Forelimb muscle (tissue), 1 donor: ENCODE measurements around the gene RRP15. TPM values are rescaled to one million over a fixed set of nuclear protein-coding genes. Genes with fewer than 3 reads are reported as not detected.
A peak's percentile ranks its signal among the peaks of the same experiment; 100 is the strongest.

Source experiments
- DNase-seq: peaks from one replicate; pipeline ENCODE4 v3.0.0-alpha.2; 2013; ENCODE audit warnings: low read depth
- polyA plus RNA-seq: library from polyadenylated mRNA; unstranded; fragments of 120-200 nt; gene quantifications from one replicate; pipeline ENCODE4 v1.2.1, GENCODE V29; 2013; ENCODE audit not compliant: insufficient read length

RRP15 gene
- polyA plus RNA-seq, 1 donor: 18.0 TPM

- DNase-seq: no peak
Observed at GRCh38 chr1:218362418-218363076, 77.5 kb downstream of the RRP15 start.

- DNase-seq: no peak
Observed at GRCh38 chr1:218363141-218363540, 78.0 kb downstream of the RRP15 start.

GRCh38 chr1:218364028-218364710, 79.1 kb downstream of the RRP15 start:
- DNase-seq: no peak

- DNase-seq: no peak
Observed at GRCh38 chr1:218365226-218365999, 80.3 kb downstream of the RRP15 start.

GRCh38 chr1:218366322-218367052, 81.4 kb downstream of the RRP15 start:
- DNase-seq: no peak

GRCh38 chr1:218367118-218367517, 82.0 kb downstream of the RRP15 start:
- DNase-seq: no peak

GRCh38 chr1:218368686-218369085, 83.6 kb downstream of the RRP15 start:
- no peak for DNase-seq

- DNase-seq: no peak
Observed at GRCh38 chr1:218369688-218370511, 84.8 kb downstream of the RRP15 start.

GRCh38 chr1:218371927-218372672, 87.0 kb downstream of the RRP15 start:
- peak; percentile 94 for DNase-seq

- no peak for DNase-seq
Observed at GRCh38 chr1:218374401-218375353, 89.6 kb downstream of the RRP15 start.

GRCh38 chr1:218376722-218377121, 91.6 kb downstream of the RRP15 start:
- DNase-seq: no peak

GRCh38 chr1:218377143-218377660, 92.1 kb downstream of the RRP15 start:
- no peak for DNase-seq

- no peak for DNase-seq
Observed at GRCh38 chr1:218380125-218380977, 95.3 kb downstream of the RRP15 start.

GRCh38 chr1:218382261-218382660, 97.2 kb downstream of the RRP15 start:
- DNase-seq: no peak

- DNase-seq: no peak
Observed at GRCh38 chr1:218383051-218383450, 98.0 kb downstream of the RRP15 start.

- DNase-seq: no peak
Observed at GRCh38 chr1:218383681-218384080, 98.6 kb downstream of the RRP15 start.

GRCh38 chr1:218384581-218384993, 99.5 kb downstream of the RRP15 start:
- no peak for DNase-seq
